Measurements from ENCODE around the gene TMEM165. TPM values are rescaled to one million over a fixed set of nuclear protein-coding genes. Genes with fewer than 3 reads are reported as not detected.

TMEM165 gene
- total and polyA plus RNA-seq, 2 of the 4 experiments (the other 2 are of a cell fraction) = 49.6 to 83.0 TPM

DNA sequence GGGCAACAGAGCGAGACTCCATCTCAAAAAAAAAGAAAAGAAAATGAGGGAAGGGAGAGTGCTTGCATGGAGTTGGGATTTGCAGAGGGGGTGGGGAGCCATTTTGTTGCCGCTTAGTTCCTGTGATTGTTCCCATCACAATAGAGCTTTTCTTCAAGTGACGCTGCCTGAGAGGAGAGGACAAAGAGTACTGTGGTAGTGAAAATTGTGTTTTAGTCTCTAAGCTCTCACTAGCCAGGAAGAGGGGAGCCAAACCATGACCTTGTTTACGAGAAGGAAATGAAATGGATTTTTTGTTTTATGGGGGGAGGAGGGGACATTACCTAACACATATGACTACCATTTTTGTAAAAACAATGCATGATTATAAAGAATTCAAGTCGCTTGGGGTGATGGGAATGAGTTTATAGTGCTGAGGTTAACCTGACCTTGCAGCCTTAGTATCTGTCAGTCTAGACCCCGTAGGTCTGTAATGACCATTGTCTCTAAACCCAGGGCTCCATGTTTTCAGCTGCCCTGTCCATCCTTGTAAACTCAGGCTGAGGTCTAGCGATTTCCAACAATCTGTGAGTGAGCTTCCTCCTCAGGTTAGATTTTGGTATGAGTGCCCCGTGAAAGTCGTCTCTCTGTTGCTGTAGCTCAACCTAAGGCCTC is 30.9 kb upstream of the TMEM165 start:
- Histone ChIP-seq H3K4me2 (ENCODE audit: low read depth, low read length) (no peak overlapping the region), H2BK20ac (ENCODE audit: low read depth, low read length) (no peak overlapping the region), H4K8ac (ENCODE audit: low read depth in 2 of 2, low read length in 2 of 2) (no peak overlapping the region), H3K56ac (ENCODE audit: extremely low read depth, insufficient read depth, low read length) (no peak overlapping the region), H3K4me1 (ENCODE audit: control insufficient read depth, insufficient read depth, low read length) (peaks cover 3% of the 10 kb centered on the region; the same call in 1 of the 2 replicates), H4K20me1 (ENCODE audit: insufficient read depth, low read length) (no peaks in the 10 kb centered on the region), H2BK15ac (ENCODE audit: low read depth, low read length) (no peak overlapping the region), H3K4ac (ENCODE audit: low read depth, low read length) (no peak overlapping the region), H3K14ac (replicated peaks; ENCODE audit: low read depth, low read length) (no peak overlapping the region), H3K9me3 (ENCODE audit: control insufficient read depth, insufficient read depth, low read length) (no peaks in the 10 kb centered on the region), H3K9me1 (ENCODE audit: insufficient read depth, low read length) (no peaks in the 10 kb centered on the region), H3K9ac (ENCODE audit: low read depth, low read length) (no peak overlapping the region), H3K23ac (ENCODE audit: low read depth, low read length) (no peak overlapping the region), H2BK5ac (ENCODE audit: low read depth, low read length, poor library complexity, severe bottlenecking) (no peak overlapping the region), H4K91ac (ENCODE audit: insufficient read depth, low read depth, low read length) (no peak overlapping the region), H2BK120ac (ENCODE audit: low read depth, low read length) (no peak overlapping the region), H3K27ac (ENCODE audit: insufficient read depth, low read length) (no peak overlapping the region), H2AFZ (replicated peaks; ENCODE audit: low read length, poor library complexity) (no peak overlapping the region), H3K36me3 (ENCODE audit: control insufficient read depth, insufficient read depth, low read length) (no peaks in the 10 kb centered on the region), H3K27me3 (ENCODE audit: control insufficient read depth, insufficient read depth, low read length) (no peaks in the 10 kb centered on the region), H3K18ac (ENCODE audit: low read depth, low read length) (no peak overlapping the region), H2AK9ac (replicated peaks; ENCODE audit: low read depth, low read length, poor library complexity) (no peak overlapping the region), H3K79me1 (ENCODE audit: low read depth in 1 of 2, low read length in 2 of 2) (no peaks in the 10 kb centered on the region; a peak in 1 of 4 replicates), H4K5ac (ENCODE audit: low read depth, low read length) (no peak overlapping the region), H3K4me3 (ENCODE audit: insufficient read depth, low read depth, low read length) (no peak overlapping the region), H2AK5ac (ENCODE audit: low read depth, low read length) (no peak overlapping the region)
- no peak for TF ChIP-seq RFX5 (IDR thresholded peaks at IDR 0.05; ENCODE audit: low read depth, low read length)
- TF ChIP-seq, protein P1, sequence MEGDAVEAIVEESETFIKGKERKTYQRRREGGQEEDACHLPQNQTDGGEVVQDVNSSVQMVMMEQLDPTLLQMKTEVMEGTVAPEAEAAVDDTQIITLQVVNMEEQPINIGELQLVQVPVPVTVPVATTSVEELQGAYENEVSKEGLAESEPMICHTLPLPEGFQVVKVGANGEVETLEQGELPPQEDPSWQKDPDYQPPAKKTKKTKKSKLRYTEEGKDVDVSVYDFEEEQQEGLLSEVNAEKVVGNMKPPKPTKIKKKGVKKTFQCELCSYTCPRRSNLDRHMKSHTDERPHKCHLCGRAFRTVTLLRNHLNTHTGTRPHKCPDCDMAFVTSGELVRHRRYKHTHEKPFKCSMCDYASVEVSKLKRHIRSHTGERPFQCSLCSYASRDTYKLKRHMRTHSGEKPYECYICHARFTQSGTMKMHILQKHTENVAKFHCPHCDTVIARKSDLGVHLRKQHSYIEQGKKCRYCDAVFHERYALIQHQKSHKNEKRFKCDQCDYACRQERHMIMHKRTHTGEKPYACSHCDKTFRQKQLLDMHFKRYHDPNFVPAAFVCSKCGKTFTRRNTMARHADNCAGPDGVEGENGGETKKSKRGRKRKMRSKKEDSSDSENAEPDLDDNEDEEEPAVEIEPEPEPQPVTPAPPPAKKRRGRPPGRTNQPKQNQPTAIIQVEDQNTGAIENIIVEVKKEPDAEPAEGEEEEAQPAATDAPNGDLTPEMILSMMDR (conservative IDR thresholded peaks at IDR 0.05; ENCODE audit: low read depth, low read length) = no peak
- TF ChIP-seq BHLHE40 (IDR thresholded peaks at IDR 0.05; ENCODE audit: low read depth, low read length) = no peak
- no peak for TF ChIP-seq CEBPB (IDR thresholded peaks at IDR 0.05; ENCODE audit: low read depth, low read length)
- no peak for TF ChIP-seq POLR2A (IDR thresholded peaks at IDR 0.05; ENCODE audit: low read depth, low read length)
- no peak for TF ChIP-seq CHD1 (IDR thresholded peaks at IDR 0.05; ENCODE audit: low read depth, low read length)
- BruUV-seq (replicated peaks) = no TSS peak
- intact Hi-C loops (cut with micrococcal nuclease) (no loop called here), in situ Hi-C loops (cut with MboI; ENCODE audit: low sequenced_read_pairs) (no loop called here), dilution Hi-C loops (cut with HindIII; ENCODE audit: low sequenced_read_pairs, unreplicated experiment) (no loop called here)
- ATAC-seq (ENCODE audit: low read depth) = no peak
- no peak for DNase-seq
- no CpG with 5 or more reads among the region's 9 CpGs for WGBS, 2 experiments (ENCODE audit: extremely low coverage in 2 of 2, insufficient read length in 1 of 2)
- POLR2A ChIA-PET (ENCODE audit: unreplicated experiment) = no interaction called here
- CTCF ChIA-PET = interaction anchor here (0.6 to 0.9 kb wide), 2 partner anchors 30 to 181 kb away, joined by 3 read pairs; no protein-coding TSS in a partner anchor
